A549 (cell line): ENCODE results near the gene HPCAL1. TPM values are rescaled to one million over a fixed set of nuclear protein-coding genes. Genes with fewer than 3 reads are reported as not detected.

Experiments
- ATAC-seq, 2 experiments: fragments of 200-7000 bp in 1 of 2; fragments of >200 bp in 1 of 2; cut with Nextera tagmentation in 1 of 2; cut with Tn5 transposase in 1 of 2; 3 replicates each; pipeline versions ENCODE4 v1.8.0 to v1.9.1; 2018 to 2020; ENCODE audit warnings: mild to moderate bottlenecking in 1 of 2, moderate library complexity in 1 of 2
- CTCF ChIA-PET: fragments of 300-600 bp; sonication (Branson Sonifier 250); formaldehyde crosslinking; extraction: SDS; loops from one replicate; lab custom pipeline; 2021; ENCODE audit warnings: antibody characterized with exemption, inconsistent platforms; lab: Yijun Ruan, JAX
- POLR2A ChIA-PET: fragments of 350-600 bp; formaldehyde crosslinking; extraction: SDS; loops from one replicate; lab custom pipeline; 2021; ENCODE audit warnings: antibody characterized with exemption, inconsistent platforms; lab: Yijun Ruan, JAX
- DNase-seq, 2 experiments: peaks; one replicate each; pipeline versions ENCODE4 v3.0.0 to v3.0.0-alpha.2; 2011 to 2016; ENCODE audit warnings: low read depth in 1 of 2, low spot score in 1 of 2
- FAIRE-seq: peaks from 2 replicates; lab custom pipeline; 2011; peaks lifted over from hg19 to GRCh38; lab: Jason Lieb, UNC
- H3K27ac ChIP-seq, 2 experiments: fragments of >200 bp; sonication (Bioruptor Twin); formaldehyde crosslinking; 3 replicates each; pipeline ENCODE4 v1.5.1; 2016 to 2017
- H3K4me1 ChIP-seq: fragments of >200 bp; sonication (Bioruptor Twin); formaldehyde crosslinking; 3 replicates; pipeline ENCODE4 v1.6.1; 2016
- H3K4me2 ChIP-seq: fragments of >200 bp; sonication (Bioruptor Twin); formaldehyde crosslinking; 3 replicates; pipeline ENCODE4 v1.6.1; 2016
- H3K4me3 ChIP-seq: fragments of >200 bp; sonication (Bioruptor Twin); formaldehyde crosslinking; 3 replicates; pipeline ENCODE4 v1.5.1; 2016
- H3K9me3 ChIP-seq: fragments of >200 bp; sonication (Bioruptor Twin); formaldehyde crosslinking; 3 replicates; pipeline ENCODE4 v1.6.1; 2016
- CHD2 ChIP-seq: fragments of 150-350 bp; IDR thresholded peaks from 2 replicates; pipeline ENCODE4 v1.6.1; 2014; ENCODE audit warnings: low read length; ENCODE audit not compliant: partially characterized antibody
- CHD4 ChIP-seq: fragments of 200-600 bp; sonication (generic); IDR thresholded peaks from 2 replicates; pipeline ENCODE4 v1.6.1; 2016; ENCODE audit warnings: antibody characterized with exemption, mild to moderate bottlenecking, borderline replicate concordance
- FOSL2 ChIP-seq, 2 experiments: fragments of 450-650 bp in 1 of 2; fragments of >200 bp in 1 of 2; sonication (Bioruptor Twin) in 1 of 2; formaldehyde crosslinking; IDR thresholded peaks; 2 replicates each; pipeline versions ENCODE4 v1.5.0 to v1.6.1; 2016 to 2020; ENCODE audit warnings: mild to moderate bottlenecking in 1 of 2, moderate library complexity in 1 of 2
- HOXB5 ChIP-seq: fragments of 250-450 bp; sonication (Bioruptor Pico); IDR thresholded peaks from 2 replicates; pipeline ENCODE4 v1.5.0; 2020; ENCODE audit warnings: mild to moderate bottlenecking, moderate library complexity
- JUN ChIP-seq, 2 experiments: fragments of >200 bp; sonication (Bioruptor Twin); formaldehyde crosslinking; IDR thresholded peaks; 2 replicates in 1 of 2; 3 replicates in 1 of 2; pipeline ENCODE4 v1.6.1; 2016 to 2017
- JUNB ChIP-seq: fragments of >200 bp; sonication (Bioruptor Twin); formaldehyde crosslinking; IDR thresholded peaks from 2 replicates; pipeline ENCODE4 v1.6.1; 2016
- NR3C1 ChIP-seq: fragments of >200 bp; sonication (Bioruptor Twin); formaldehyde crosslinking; IDR thresholded peaks from 3 replicates; pipeline ENCODE4 v1.6.1; 2017
- POLR2A ChIP-seq: IDR thresholded peaks from 2 replicates; pipeline ENCODE4 v1.6.1; 2012; ENCODE audit warnings: mild to moderate bottlenecking, low read length
- ZFP36 ChIP-seq: fragments of 450-650 bp; IDR thresholded peaks from 2 replicates; pipeline ENCODE4 v1.6.1; 2014; ENCODE audit warnings: borderline replicate concordance; ENCODE audit not compliant: partially characterized antibody
- ZNF302 ChIP-seq: fragments of 250-450 bp; sonication (Bioruptor Pico); IDR thresholded peaks from 2 replicates; pipeline ENCODE4 v1.9.0; 2021; ENCODE audit warnings: inconsistent platforms, mild to moderate bottlenecking, moderate library complexity
- ZSCAN20 ChIP-seq: fragments of 250-450 bp; sonication (Bioruptor Pico); IDR thresholded peaks from 2 replicates; pipeline ENCODE4 v1.8.0; 2022; ENCODE audit warnings: mild to moderate bottlenecking, moderate library complexity
- WGBS: methylation state at CpG from one replicate; pipeline ENCODE4 v1.1.6; 2017; ENCODE audit errors: missing lambda C conversion rate; 5-methylcytosine and 5-hydroxymethylcytosine counted together
- polyA plus RNA-seq, 4 experiments: library from polyadenylated mRNA; depleted of rRNA in 3 of 4; stranded (reverse); fragments of >200 nt; fragmentation: RNase III in 1 of 4; extraction: RNeasy Plus Mini Kit Qiagen cat#74134 plus additional on column Dnase treatment in 1 of 4; gene quantifications; 2 replicates in 3 of 4; 3 replicates in 1 of 4; pipeline ENCODE4 v1.2.3, GENCODE V29; 2011 to 2017
- TF ChIP-seq, protein P1 (sequence below): fragments of >200 bp; sonication (Bioruptor Twin); formaldehyde crosslinking; IDR thresholded peaks from 3 replicates; pipeline ENCODE4 v1.5.1; 2016
- TF ChIP-seq, protein P2 (sequence below): fragments of >200 bp; sonication (Bioruptor Twin); formaldehyde crosslinking; IDR thresholded peaks from 2 replicates; pipeline ENCODE4 v1.6.1; 2016
- TF ChIP-seq, protein P3 (sequence below): IDR thresholded peaks from 2 replicates; pipeline ENCODE4 v1.6.1; 2012
- TF ChIP-seq, protein P4 (sequence below): fragments of 450-650 bp; IDR thresholded peaks from 2 replicates; pipeline ENCODE4 v1.6.1; 2014; ENCODE audit warnings: antibody characterized with exemption
- TF ChIP-seq, protein P5 (sequence below): IDR thresholded peaks from 2 replicates; pipeline ENCODE4 v1.6.1; 2012; ENCODE audit warnings: low read depth, borderline replicate concordance
- TF ChIP-seq, protein P6 (sequence below): fragments of 150-350 bp; IDR thresholded peaks from 2 replicates; pipeline ENCODE4 v1.6.1; 2014; ENCODE audit warnings: low read depth, mild to moderate bottlenecking, low read length

Gene HPCAL1
- polyA plus RNA-seq, 2 of the 4 experiments (the other 2 are of a cell fraction): 44.4 to 66.4 TPM

DNA sequence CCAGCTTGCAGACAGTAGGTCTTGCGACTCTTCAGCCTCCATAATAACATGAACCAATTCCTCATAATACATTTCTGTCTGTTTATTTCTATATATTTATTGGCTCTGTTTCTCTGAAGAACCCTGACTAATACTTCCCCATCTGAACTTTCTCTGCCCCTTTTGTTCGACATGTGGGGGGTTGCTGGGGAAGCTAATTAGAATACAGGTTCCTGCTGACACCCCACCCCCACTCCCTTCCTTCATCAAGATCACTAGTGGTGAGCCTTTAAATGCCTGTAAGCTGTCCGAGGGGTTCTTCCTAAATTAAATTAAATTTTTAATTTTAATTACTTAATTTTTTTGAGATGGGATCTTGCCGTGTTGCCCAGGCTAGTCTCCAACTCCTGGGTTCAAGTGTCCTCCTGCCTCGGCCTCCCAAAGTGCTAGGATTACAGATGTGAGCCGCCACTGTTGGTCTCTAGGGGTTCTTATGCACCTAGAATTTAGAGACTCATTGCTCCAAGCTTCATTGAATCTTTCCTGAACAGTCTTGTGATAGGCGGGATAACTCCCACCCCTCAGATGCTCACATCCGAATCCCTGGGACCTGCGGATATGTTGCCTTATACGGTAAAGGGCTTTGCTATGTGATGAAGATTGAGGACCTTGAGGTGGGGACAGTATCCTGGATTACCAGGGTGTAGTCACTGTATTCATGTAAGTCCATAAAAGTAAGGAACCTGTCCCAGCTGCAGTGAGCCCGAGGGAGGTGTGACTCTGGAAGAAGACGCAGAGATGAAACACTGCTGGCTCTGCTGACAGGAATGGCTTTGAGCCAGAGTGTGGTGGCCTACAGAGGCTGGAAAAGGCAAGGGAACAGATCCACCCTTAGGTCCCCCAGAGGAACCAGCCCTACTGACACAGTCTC, 26.2 kb downstream of the HPCAL1 start (continued):
- TF ChIP-seq, protein P1, sequence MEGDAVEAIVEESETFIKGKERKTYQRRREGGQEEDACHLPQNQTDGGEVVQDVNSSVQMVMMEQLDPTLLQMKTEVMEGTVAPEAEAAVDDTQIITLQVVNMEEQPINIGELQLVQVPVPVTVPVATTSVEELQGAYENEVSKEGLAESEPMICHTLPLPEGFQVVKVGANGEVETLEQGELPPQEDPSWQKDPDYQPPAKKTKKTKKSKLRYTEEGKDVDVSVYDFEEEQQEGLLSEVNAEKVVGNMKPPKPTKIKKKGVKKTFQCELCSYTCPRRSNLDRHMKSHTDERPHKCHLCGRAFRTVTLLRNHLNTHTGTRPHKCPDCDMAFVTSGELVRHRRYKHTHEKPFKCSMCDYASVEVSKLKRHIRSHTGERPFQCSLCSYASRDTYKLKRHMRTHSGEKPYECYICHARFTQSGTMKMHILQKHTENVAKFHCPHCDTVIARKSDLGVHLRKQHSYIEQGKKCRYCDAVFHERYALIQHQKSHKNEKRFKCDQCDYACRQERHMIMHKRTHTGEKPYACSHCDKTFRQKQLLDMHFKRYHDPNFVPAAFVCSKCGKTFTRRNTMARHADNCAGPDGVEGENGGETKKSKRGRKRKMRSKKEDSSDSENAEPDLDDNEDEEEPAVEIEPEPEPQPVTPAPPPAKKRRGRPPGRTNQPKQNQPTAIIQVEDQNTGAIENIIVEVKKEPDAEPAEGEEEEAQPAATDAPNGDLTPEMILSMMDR: no peak
- TF ChIP-seq, protein P2, sequence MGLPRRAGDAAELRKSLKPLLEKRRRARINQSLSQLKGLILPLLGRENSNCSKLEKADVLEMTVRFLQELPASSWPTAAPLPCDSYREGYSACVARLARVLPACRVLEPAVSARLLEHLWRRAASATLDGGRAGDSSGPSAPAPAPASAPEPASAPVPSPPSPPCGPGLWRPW: no peak
- TF ChIP-seq, protein P3, sequence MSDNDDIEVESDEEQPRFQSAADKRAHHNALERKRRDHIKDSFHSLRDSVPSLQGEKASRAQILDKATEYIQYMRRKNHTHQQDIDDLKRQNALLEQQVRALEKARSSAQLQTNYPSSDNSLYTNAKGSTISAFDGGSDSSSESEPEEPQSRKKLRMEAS: no peak

DNA sequence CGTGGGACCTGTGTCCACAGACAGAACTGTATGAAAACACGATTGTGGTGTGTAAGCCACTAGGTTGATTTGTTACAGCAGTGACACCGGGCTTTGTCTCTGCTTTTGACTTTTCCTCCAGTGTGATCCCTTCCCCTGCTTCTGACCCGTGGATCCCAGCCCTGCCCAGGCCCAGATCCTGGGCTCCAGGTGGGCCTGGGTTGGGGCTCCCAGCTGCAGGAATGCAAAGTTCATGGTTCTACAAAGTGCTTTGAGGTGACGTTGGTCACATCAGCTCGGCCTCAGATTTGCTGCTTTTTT, 26.8 kb downstream of the HPCAL1 start:
- H3K4me3 ChIP-seq: no peak overlapping the region; the same call in 2 of the 3 replicates
- DNase-seq (no peak), FAIRE-seq (no peak), ATAC-seq (no peak)
- peaks cover 91% of the 10 kb centered on the region for H3K4me1 ChIP-seq
- H3K9me3 ChIP-seq: no peaks in the 10 kb centered on the region; the same call in 2 of the 3 replicates
- peak overlapping the region; percentile 89 to 92 for H3K27ac ChIP-seq
- ChIA-PET CTCF (interaction anchor here (0.7 to 8.5 kb wide), 10 partner anchors 9 to 209 kb away, joined by 3 to 61 read pairs (median 4); partner anchors contain the start of gene HPCAL1), POLR2A (interaction anchor here (2.0 kb wide), 1 partner anchor 79 kb away, joined by 7 read pairs; no protein-coding TSS in a partner anchor)
- TF ChIP-seq JUNB (no peak), HOXB5 (CRISPR knock-in tag) (no peak), JUN (IDR thresholded peaks at IDR 0.05) (no peak), CHD4 (no peak), POLR2A (no peak), ZFP36 (no peak), NR3C1 (no peak), ZNF302 (CRISPR knock-in tag) (no peak), ZSCAN20 (no peak)
- TF ChIP-seq, protein P4, sequence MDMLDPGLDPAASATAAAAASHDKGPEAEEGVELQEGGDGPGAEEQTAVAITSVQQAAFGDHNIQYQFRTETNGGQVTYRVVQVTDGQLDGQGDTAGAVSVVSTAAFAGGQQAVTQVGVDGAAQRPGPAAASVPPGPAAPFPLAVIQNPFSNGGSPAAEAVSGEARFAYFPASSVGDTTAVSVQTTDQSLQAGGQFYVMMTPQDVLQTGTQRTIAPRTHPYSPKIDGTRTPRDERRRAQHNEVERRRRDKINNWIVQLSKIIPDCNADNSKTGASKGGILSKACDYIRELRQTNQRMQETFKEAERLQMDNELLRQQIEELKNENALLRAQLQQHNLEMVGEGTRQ: no peak
- TF ChIP-seq, protein P5, sequence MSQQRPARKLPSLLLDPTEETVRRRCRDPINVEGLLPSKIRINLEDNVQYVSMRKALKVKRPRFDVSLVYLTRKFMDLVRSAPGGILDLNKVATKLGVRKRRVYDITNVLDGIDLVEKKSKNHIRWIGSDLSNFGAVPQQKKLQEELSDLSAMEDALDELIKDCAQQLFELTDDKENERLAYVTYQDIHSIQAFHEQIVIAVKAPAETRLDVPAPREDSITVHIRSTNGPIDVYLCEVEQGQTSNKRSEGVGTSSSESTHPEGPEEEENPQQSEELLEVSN: no peak
- 77% methylated on average over 6 of the region's 6 CpGs for WGBS
- H3K4me2 ChIP-seq: peak overlapping the region; percentile 85

GRCh38 chr2:10329880-10330699, 27.4 kb downstream of the HPCAL1 start:
- H3K4me3 ChIP-seq: peak overlapping the region; percentile 25
- TF ChIP-seq FOSL2 (IDR thresholded peaks at IDR 0.05) (no peak), FOSL2 (CRISPR knock-in tag; IDR thresholded peaks at IDR 0.05) (peak; percentile 42; the same call in 1 of the 2 replicates), JUN (IDR thresholded peaks at IDR 0.05) (peak in 1 of 2 experiments; percentile 16; a peak in 1 of 5 replicates), ZSCAN20 (no peak), CHD2 (no peak)
- TF ChIP-seq, protein P6, sequence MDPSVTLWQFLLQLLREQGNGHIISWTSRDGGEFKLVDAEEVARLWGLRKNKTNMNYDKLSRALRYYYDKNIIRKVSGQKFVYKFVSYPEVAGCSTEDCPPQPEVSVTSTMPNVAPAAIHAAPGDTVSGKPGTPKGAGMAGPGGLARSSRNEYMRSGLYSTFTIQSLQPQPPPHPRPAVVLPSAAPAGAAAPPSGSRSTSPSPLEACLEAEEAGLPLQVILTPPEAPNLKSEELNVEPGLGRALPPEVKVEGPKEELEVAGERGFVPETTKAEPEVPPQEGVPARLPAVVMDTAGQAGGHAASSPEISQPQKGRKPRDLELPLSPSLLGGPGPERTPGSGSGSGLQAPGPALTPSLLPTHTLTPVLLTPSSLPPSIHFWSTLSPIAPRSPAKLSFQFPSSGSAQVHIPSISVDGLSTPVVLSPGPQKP: no peak
- TF ChIP-seq, all 56 proteins: peak for 2
- DNase-seq (peak; percentile 65 to 80), FAIRE-seq (no peak), ATAC-seq (peak; percentile 60 to 75)
- H3K4me1 ChIP-seq: peaks cover 87% of the 10 kb centered on the region
- H3K9me3 ChIP-seq: peaks cover 3% of the 10 kb centered on the region; the same call in 1 of the 3 replicates
- H3K4me2 ChIP-seq: peak overlapping the region; percentile 85
- ChIA-PET CTCF (interaction anchor here (0.7 to 8.5 kb wide), 15 partner anchors 9 to 516 kb away, joined by 3 to 61 read pairs (median 4); partner anchors contain the start of gene HPCAL1), POLR2A (interaction anchor here (2.0 kb wide), 1 partner anchor 78 kb away, joined by 7 read pairs; no protein-coding TSS in a partner anchor)
- H3K27ac ChIP-seq: peak overlapping the region; percentile 89 to 92
- WGBS: 34% methylated on average over 21 of the region's 21 CpGs
